Osteocyte (in vitro differentiated cells): ENCODE measurements around the gene ROCK2. TPM values are rescaled to one million over a fixed set of nuclear protein-coding genes. Genes with fewer than 3 reads are reported as not detected.

Experiments used
- DNase-seq: peaks from one replicate; pipeline ENCODE4 v3.0.0; 2021; ENCODE audit warnings: mixed read lengths; ENCODE audit not compliant: unreplicated experiment; ENCODE audit errors: extremely low spot score
- H3K27ac Mint-ChIP-seq: one replicate; pipeline ENCODE4 v1.8.0; 2021; ENCODE audit warnings: mild to moderate bottlenecking, mixed read lengths; ENCODE audit not compliant: unreplicated experiment
- H3K27me3 Mint-ChIP-seq: one replicate; pipeline ENCODE4 v1.8.0; 2021; ENCODE audit warnings: mixed read lengths; ENCODE audit not compliant: unreplicated experiment
- H3K36me3 Mint-ChIP-seq: one replicate; pipeline ENCODE4 v1.8.0; 2021; ENCODE audit warnings: mixed read lengths; ENCODE audit not compliant: unreplicated experiment
- H3K4me1 Mint-ChIP-seq: one replicate; pipeline ENCODE4 v1.8.0; 2021; ENCODE audit warnings: mixed read lengths; ENCODE audit not compliant: unreplicated experiment
- H3K4me3 Mint-ChIP-seq: one replicate; pipeline ENCODE4 v1.8.0; 2021; ENCODE audit warnings: mild to moderate bottlenecking, moderate library complexity, mixed read lengths; ENCODE audit not compliant: unreplicated experiment
- H3K9me3 Mint-ChIP-seq: one replicate; pipeline ENCODE4 v1.8.0; 2021; ENCODE audit warnings: mixed read lengths; ENCODE audit not compliant: unreplicated experiment
- CTCF ChIP-seq: fragments of 200-600 bp; sonication (generic); IDR thresholded peaks from 2 replicates; pipeline ENCODE4 v1.5.0; 2021; ENCODE audit warnings: antibody characterized with exemption, mild to moderate bottlenecking, moderate library complexity
- total RNA-seq: library from RNA; stranded (reverse); gene quantifications from 2 replicates; pipeline ENCODE4 v1.2.1, GENCODE V29; 2021

The ROCK2 gene
- total RNA-seq, 1 donor from 2014 or later, result 56.4 TPM

- peak; percentile 67 for DNase-seq
Measured at GRCh38 chr2:11163439-11164317, 180.8 kb downstream of the ROCK2 start.

GRCh38 chr2:11161747-11162146 lies 182.7 kb downstream of the ROCK2 start:
- peaks cover 4% of the 10 kb centered on the region for H3K36me3 Mint-ChIP-seq
- no peaks in the 10 kb centered on the region for H3K27me3 Mint-ChIP-seq
- no peak overlapping the region for H3K27ac Mint-ChIP-seq
- H3K4me3 Mint-ChIP-seq, result no peak overlapping the region
- TF ChIP-seq CTCF, result no peak
- peak; percentile 69 for DNase-seq
- H3K9me3 Mint-ChIP-seq, result no peaks in the 10 kb centered on the region
- H3K4me1 Mint-ChIP-seq, result peaks cover 7% of the 10 kb centered on the region

More at GRCh38 chr2:11163439-11164317, 180.8 kb downstream of the ROCK2 start:
- Mint-ChIP-seq H3K27me3 (no peaks in the 10 kb centered on the region), H3K36me3 (peaks cover 6% of the 10 kb centered on the region), H3K4me1 (peaks cover 2% of the 10 kb centered on the region), H3K9me3 (no peaks in the 10 kb centered on the region), H3K27ac (no peak overlapping the region), H3K4me3 (no peak overlapping the region)
- TF ChIP-seq CTCF, result no peak

- DNase-seq, result peak; percentile 77
- TF ChIP-seq CTCF, result no peak
- Mint-ChIP-seq H3K36me3 (peaks cover 4% of the 10 kb centered on the region), H3K4me1 (peaks cover 9% of the 10 kb centered on the region), H3K27me3 (no peaks in the 10 kb centered on the region), H3K4me3 (no peak overlapping the region), H3K27ac (no peak overlapping the region), H3K9me3 (no peaks in the 10 kb centered on the region)
Measured at GRCh38 chr2:11160731-11161455, 183.5 kb downstream of the ROCK2 start.

GRCh38 chr2:11160256-11160655 lies 184.2 kb downstream of the ROCK2 start:
- Mint-ChIP-seq H3K27ac (no peak overlapping the region), H3K9me3 (no peaks in the 10 kb centered on the region), H3K4me3 (no peak overlapping the region), H3K4me1 (peaks cover 12% of the 10 kb centered on the region), H3K27me3 (no peaks in the 10 kb centered on the region), H3K36me3 (peaks cover 4% of the 10 kb centered on the region)
- no peak for TF ChIP-seq CTCF
- DNase-seq, result peak; percentile 68

GRCh38 chr2:11159574-11160170 lies 184.8 kb downstream of the ROCK2 start:
- no peaks in the 10 kb centered on the region for H3K9me3 Mint-ChIP-seq
- H3K27ac Mint-ChIP-seq, result no peak overlapping the region
- H3K4me1 Mint-ChIP-seq, result peaks cover 13% of the 10 kb centered on the region
- H3K4me3 Mint-ChIP-seq, result no peak overlapping the region
- TF ChIP-seq CTCF, result no peak
- H3K27me3 Mint-ChIP-seq, result no peaks in the 10 kb centered on the region
- peak; percentile 83 for DNase-seq
- H3K36me3 Mint-ChIP-seq, result peaks cover 4% of the 10 kb centered on the region
